Measurements from ENCODE around the gene BAZ2B. TPM values are rescaled to one million over a fixed set of nuclear protein-coding genes. Genes with fewer than 3 reads are reported as not detected.

The BAZ2B gene
- total RNA-seq, 2 experiments from 2014 or later: 8.1 to 8.4 TPM

DNA sequence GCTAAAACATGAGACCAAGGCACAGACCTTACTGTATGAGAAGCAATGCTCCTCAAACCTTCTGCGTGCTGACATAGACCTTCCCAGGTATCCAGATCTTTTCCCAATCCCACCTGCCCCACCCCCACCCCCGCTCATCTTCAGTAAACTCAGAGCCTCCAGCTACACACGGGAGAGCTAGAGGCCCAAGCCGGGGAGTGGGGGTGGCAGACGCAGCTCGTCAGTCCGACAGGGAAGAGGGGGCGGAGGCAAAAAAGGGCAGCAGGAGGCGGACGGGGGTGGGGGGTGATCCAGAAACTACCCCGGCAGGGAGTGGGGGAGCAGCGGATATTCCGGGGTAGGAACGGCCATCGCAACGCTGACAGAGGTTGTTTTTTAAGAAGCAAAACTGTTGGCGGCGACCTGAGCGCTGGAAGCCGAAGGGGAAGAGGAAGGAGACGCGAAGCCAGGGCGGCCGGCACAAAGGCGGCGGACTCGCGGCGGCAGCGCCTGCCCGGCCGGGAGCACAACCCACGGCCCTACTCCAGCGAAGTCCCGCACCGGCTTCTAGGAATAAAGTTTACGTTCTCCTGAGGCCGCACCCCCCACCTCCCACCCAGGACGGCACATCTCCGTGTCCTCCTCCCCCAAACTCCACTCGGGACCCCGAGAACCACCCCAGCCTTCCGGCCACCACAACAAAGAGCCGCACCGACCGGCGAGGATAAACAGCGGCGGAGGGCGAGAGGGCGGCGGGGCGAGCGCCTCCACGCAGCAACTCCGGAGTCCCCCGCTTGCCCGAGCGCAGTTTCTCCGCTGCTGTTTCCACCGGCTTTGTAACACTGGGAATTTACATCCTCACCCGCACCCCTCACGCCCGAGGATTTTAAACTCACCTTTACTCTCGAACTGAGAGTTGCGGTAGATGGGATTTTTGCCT is 722 bp downstream of the BAZ2B start:
- Mint-ChIP-seq H3K36me3 (ENCODE audit: low read depth) (no peaks in the 10 kb centered on the region), H3K4me3 (peak overlapping the region; percentile 82), H3K9me3 (ENCODE audit: low read depth) (no peaks in the 10 kb centered on the region), H3K4me1 (peaks cover 12% of the 10 kb centered on the region), H3K27me3 (peaks cover 23% of the 10 kb centered on the region), H3K27ac (peak overlapping the region; percentile 31)
- ChIA-PET POLR2A (no interaction called here), CTCF (no interaction called here)
- intact Hi-C loops (cut with DNase I, micrococcal nuclease): loop anchor here (1.0 to 5.0 kb wide), 3 partner anchors 96 to 99 kb away; partner anchors contain the start of gene MARCHF7 (in 1 of the 2)
- peak; percentile 60 for DNase-seq
- ATAC-seq: peak; percentile 73

DNA sequence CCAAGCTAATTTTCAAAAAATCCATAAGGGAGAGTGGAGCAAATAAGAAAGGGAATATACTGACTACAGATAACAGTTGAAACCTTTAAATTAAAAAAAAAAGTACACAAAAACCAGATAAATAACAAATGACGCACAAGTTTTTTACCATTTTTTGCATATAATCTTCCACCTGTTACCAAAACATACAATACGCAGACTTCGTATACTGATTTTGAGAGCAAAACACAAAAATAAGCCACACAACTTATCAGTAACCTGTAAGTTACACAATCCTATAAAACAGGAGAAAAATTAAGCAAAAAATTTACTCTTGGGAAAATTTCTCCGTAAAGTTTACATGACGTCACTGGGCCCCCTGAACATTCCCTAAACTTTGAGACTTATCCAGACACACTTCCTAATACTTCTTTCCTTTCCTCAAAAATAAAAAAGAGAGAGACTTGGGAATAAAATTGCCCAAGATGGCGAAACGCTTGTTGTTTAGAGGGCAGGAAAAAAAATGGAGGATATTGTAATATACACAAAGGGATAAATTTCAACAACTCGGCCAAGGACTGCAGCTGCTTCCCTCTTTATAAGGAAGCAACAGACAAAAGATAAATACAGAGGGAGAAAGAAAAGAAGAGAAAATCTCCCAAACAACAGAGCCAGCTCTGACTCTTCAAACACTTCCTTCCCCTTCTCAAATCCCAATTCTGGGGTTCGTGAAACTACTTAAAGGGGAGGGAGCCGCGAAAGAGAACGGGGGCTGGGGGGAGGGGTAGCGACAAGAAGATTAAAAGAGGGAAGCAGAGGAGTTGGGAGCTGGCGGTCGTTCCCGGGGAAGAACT is 1.6 kb downstream of the BAZ2B start:
- Mint-ChIP-seq H3K9me3 (ENCODE audit: low read depth) (no peaks in the 10 kb centered on the region), H3K27ac (peak overlapping the region; percentile 1), H3K27me3 (peaks cover 23% of the 10 kb centered on the region), H3K36me3 (ENCODE audit: low read depth) (no peaks in the 10 kb centered on the region), H3K4me1 (peaks cover 12% of the 10 kb centered on the region), H3K4me3 (peak overlapping the region; percentile 82)
- intact Hi-C loops (cut with DNase I, micrococcal nuclease): loop anchor here (1.0 to 5.0 kb wide), 3 partner anchors 97 to 98 kb away; partner anchors contain the start of gene MARCHF7 (in 1 of the 2)
- ATAC-seq (no peak), DNase-seq (no peak)
- ChIA-PET CTCF (no interaction called here), POLR2A (no interaction called here)

- no peak for DNase-seq
- H3K36me3 Mint-ChIP-seq (ENCODE audit: low read depth): no peaks in the 10 kb centered on the region
- H3K27me3 Mint-ChIP-seq: peaks cover 23% of the 10 kb centered on the region
- intact Hi-C loops (cut with DNase I, micrococcal nuclease): loop anchor here in 1 of 2 experiments (2.0 kb wide), 1 partner anchor 97 kb away; no protein-coding TSS in a partner anchor
- no peak overlapping the region for H3K27ac Mint-ChIP-seq
- no peak overlapping the region for H3K4me3 Mint-ChIP-seq
- H3K9me3 Mint-ChIP-seq (ENCODE audit: low read depth): no peaks in the 10 kb centered on the region
- H3K4me1 Mint-ChIP-seq: peaks cover 12% of the 10 kb centered on the region
- CTCF ChIA-PET: no interaction called here
- POLR2A ChIA-PET: no interaction called here
- ATAC-seq: no peak
These were observed 2.6 kb downstream of the BAZ2B start for GRCh38 chr2:159613651-159614285.

DNA sequence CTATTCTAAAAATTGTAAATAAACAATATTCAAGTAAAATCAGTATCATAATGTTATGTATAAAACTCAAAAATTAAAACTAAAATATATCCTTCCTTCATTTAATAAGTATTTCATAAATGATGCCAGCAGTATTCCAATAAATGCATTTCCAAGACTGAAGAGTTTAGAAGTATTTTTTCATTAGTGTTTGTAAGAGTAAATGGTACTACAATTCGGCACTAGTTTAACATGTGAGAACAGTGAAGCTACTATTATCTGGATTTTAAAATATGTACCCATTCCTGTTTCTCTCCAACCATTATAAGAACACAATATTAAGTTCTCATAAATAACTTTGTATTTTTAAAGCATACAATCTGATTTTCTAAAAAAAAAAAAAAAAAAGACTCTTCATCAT is 3.3 kb downstream of the BAZ2B start:
- no peak for ATAC-seq
- no peaks in the 10 kb centered on the region for H3K9me3 Mint-ChIP-seq (ENCODE audit: low read depth)
- intact Hi-C loops (cut with DNase I, micrococcal nuclease): no loop called here

GRCh38 chr2:159612255-159612901 is 4.0 kb downstream of the BAZ2B start:
- POLR2A ChIA-PET: no interaction called here
- ATAC-seq: no peak
- intact Hi-C loops (cut with DNase I, micrococcal nuclease): no loop called here
- H3K27me3 Mint-ChIP-seq: peaks cover 18% of the 10 kb centered on the region
- DNase-seq: no peak
- peaks cover 12% of the 10 kb centered on the region for H3K4me1 Mint-ChIP-seq
- H3K27ac Mint-ChIP-seq: no peak overlapping the region
- no peaks in the 10 kb centered on the region for H3K9me3 Mint-ChIP-seq (ENCODE audit: low read depth)
- no peaks in the 10 kb centered on the region for H3K36me3 Mint-ChIP-seq (ENCODE audit: low read depth)
- no peak overlapping the region for H3K4me3 Mint-ChIP-seq
- CTCF ChIA-PET: interaction anchor here (0.7 kb wide), 1 partner anchor 56 kb away, joined by 4 read pairs; no protein-coding TSS in a partner anchor

More for the DNA sequence above, 3.3 kb downstream of the BAZ2B start:
- DNase-seq: no peak
- H3K4me1 Mint-ChIP-seq: peaks cover 12% of the 10 kb centered on the region
- no peak overlapping the region for H3K4me3 Mint-ChIP-seq
- no peaks in the 10 kb centered on the region for H3K36me3 Mint-ChIP-seq (ENCODE audit: low read depth)
- peaks cover 22% of the 10 kb centered on the region for H3K27me3 Mint-ChIP-seq
- H3K27ac Mint-ChIP-seq: no peak overlapping the region
- ChIA-PET CTCF (interaction anchor here (0.7 kb wide), 1 partner anchor 56 kb away, joined by 4 read pairs; no protein-coding TSS in a partner anchor), POLR2A (no interaction called here)

DNA sequence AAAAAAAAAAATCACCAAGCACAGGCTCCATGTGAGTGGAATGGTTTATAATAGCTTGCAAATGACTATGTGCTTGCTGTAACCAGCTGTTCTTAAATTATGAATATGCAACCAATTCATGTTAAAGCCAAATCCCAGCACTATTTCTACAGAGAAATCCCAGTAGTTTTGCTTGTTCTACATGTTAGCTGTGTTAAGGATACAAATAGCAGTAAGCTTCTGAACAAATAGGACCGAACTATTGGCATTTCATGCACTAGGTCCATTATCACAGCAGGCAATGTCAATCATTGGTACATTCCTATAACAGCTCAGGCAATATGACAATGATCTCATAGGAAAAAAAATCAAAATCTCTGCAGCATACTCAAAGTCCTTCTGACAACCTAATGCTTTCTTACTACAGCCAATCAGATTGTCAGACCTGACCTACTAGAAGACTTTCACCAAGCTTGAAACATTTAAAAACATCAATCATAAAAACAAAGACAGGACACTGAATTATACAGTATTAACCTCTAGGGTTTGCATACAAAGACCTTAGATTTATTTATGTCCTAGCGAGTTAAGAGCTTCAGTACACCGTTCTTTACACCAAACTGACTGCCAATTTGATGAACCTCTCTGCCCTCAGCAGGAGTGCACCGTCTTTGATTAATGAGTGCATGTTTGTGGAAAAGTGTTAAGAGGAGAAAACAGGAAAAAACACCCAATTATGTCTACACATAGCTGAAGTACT is 6.4 kb downstream of the BAZ2B start:
- ChIA-PET CTCF (interaction anchor here (0.7 to 1.7 kb wide), 2 partner anchors 24 to 72 kb away, joined by 3 read pairs; no protein-coding TSS in a partner anchor), POLR2A (no interaction called here)
- intact Hi-C loops (cut with DNase I, micrococcal nuclease): no loop called here
- peaks cover 12% of the 10 kb centered on the region for H3K27me3 Mint-ChIP-seq
- ATAC-seq (no peak), DNase-seq (no peak)
- H3K4me3 Mint-ChIP-seq: no peak overlapping the region
- H3K27ac Mint-ChIP-seq: no peak overlapping the region
- no peaks in the 10 kb centered on the region for H3K9me3 Mint-ChIP-seq (ENCODE audit: low read depth)
- peaks cover 8% of the 10 kb centered on the region for H3K4me1 Mint-ChIP-seq
- no peaks in the 10 kb centered on the region for H3K36me3 Mint-ChIP-seq (ENCODE audit: low read depth)

DNA sequence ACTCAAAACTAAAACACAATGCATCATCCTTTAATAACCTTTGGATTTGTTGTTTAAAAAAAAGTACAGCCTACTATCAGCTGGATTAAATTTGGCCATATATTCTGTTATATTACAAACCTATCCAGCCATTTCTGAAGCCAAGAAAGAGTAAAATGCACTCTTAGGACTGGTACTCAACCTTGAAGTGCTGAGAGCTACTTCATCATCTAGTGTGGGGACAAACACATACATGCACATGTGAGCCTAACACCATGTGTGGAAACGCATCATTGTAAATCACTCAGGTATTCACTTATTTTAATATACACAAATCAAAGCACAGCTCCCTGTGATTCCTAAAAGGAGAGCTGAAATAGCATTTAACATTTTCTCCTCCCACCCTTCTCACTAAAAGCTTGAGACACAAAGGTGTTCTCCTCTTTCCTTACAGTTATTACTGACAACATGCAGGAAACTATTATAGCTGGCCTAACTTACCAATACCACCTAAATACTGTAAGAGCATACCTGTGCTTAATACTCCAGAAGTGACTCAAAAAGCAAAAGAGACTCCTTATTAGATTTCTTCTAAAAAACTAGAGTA is 7.5 kb downstream of the BAZ2B start:
- Mint-ChIP-seq H3K36me3 (ENCODE audit: low read depth) (no peaks in the 10 kb centered on the region), H3K4me1 (peaks cover 2% of the 10 kb centered on the region), H3K9me3 (ENCODE audit: low read depth) (no peaks in the 10 kb centered on the region), H3K4me3 (no peak overlapping the region), H3K27ac (no peak overlapping the region), H3K27me3 (peaks cover 5% of the 10 kb centered on the region)
- DNase-seq (no peak), ATAC-seq (no peak)
- ChIA-PET POLR2A (no interaction called here), CTCF (interaction anchor here (1.0 to 1.7 kb wide), 2 partner anchors 23 to 261 kb away, joined by 3 to 4 read pairs; no protein-coding TSS in a partner anchor)
- intact Hi-C loops (cut with DNase I, micrococcal nuclease): no loop called here

GRCh38 chr2:159608108-159608507 is 8.2 kb downstream of the BAZ2B start:
- peaks cover 2% of the 10 kb centered on the region for H3K4me1 Mint-ChIP-seq
- ATAC-seq (no peak), DNase-seq (no peak)
- ChIA-PET POLR2A (no interaction called here), CTCF (interaction anchor here (1.0 kb wide), 1 partner anchor 260 kb away, joined by 4 read pairs; no protein-coding TSS in a partner anchor)
- H3K27ac Mint-ChIP-seq: no peak overlapping the region
- H3K27me3 Mint-ChIP-seq: peaks cover 4% of the 10 kb centered on the region
- H3K9me3 Mint-ChIP-seq (ENCODE audit: low read depth): no peaks in the 10 kb centered on the region
- intact Hi-C loops (cut with DNase I, micrococcal nuclease): no loop called here
- H3K36me3 Mint-ChIP-seq (ENCODE audit: low read depth): no peaks in the 10 kb centered on the region
- H3K4me3 Mint-ChIP-seq: no peak overlapping the region

GRCh38 chr2:159606287-159606686 is 10.1 kb downstream of the BAZ2B start:
- no peaks in the 10 kb centered on the region for H3K27me3 Mint-ChIP-seq
- intact Hi-C loops (cut with DNase I, micrococcal nuclease): no loop called here

More at GRCh38 chr2:159606287-159606686, 10.1 kb downstream of the BAZ2B start:
- no peaks in the 10 kb centered on the region for H3K36me3 Mint-ChIP-seq (ENCODE audit: low read depth)
- ATAC-seq (no peak), DNase-seq (no peak)
- peaks cover 2% of the 10 kb centered on the region for H3K4me1 Mint-ChIP-seq
- no peaks in the 10 kb centered on the region for H3K9me3 Mint-ChIP-seq (ENCODE audit: low read depth)
- H3K4me3 Mint-ChIP-seq: no peak overlapping the region
- ChIA-PET POLR2A (no interaction called here), CTCF (interaction anchor here (0.7 kb wide), 1 partner anchor 191 kb away, joined by 3 read pairs; no protein-coding TSS in a partner anchor)
- no peak overlapping the region for H3K27ac Mint-ChIP-seq

Measured in activated CD4-positive, alpha-beta T cell treated with anti-CD3 and anti-CD28 coated beads for 36 hours (primary cell).